Lung (tissue), 12 donors: ENCODE measurements around the gene NCBP1. TPM values are rescaled to one million over a fixed set of nuclear protein-coding genes. Genes with fewer than 3 reads are reported as not detected.

Experiments used
- ATAC-seq: fragments of 200-7000 bp; cut with Tn5 transposase; one replicate; pipeline ENCODE4 v1.9.1; 2020; ENCODE audit warnings: moderate number of reproducible peaks; ENCODE audit not compliant: insufficient read depth, low FRiP score
- DNase-seq, 3 donors: peaks; one replicate each; pipeline ENCODE4 v3.0.0-alpha.2; 2013 to 2017
- H3K27ac ChIP-seq, 2 donors: one replicate each; pipeline ENCODE4 v1.5.1; 2013; ENCODE audit warnings: mild to moderate bottlenecking in 2 of 2, moderate library complexity in 2 of 2, control low read depth in 1 of 2, inconsistent platforms in 1 of 2, low read depth in 1 of 2, low read length in 1 of 2
- H3K27me3 ChIP-seq, 3 donors: one replicate each; pipeline ENCODE4 v1.5.1; 2013; ENCODE audit warnings: low read length in 2 of 3; ENCODE audit not compliant: control insufficient read depth in 3 of 3, insufficient read depth in 3 of 3
- H3K36me3 ChIP-seq, 4 donors: one replicate each; pipeline ENCODE4 v1.5.1; 2013; ENCODE audit warnings: low read length in 4 of 4, mild to moderate bottlenecking in 1 of 4, moderate library complexity in 1 of 4; ENCODE audit not compliant: control insufficient read depth in 4 of 4, insufficient read depth in 4 of 4
- H3K4me1 ChIP-seq, 5 donors: one replicate each; pipeline ENCODE4 v1.5.1; 2013; ENCODE audit warnings: low read length in 5 of 5, mild to moderate bottlenecking in 2 of 5, moderate library complexity in 1 of 5; ENCODE audit not compliant: control insufficient read depth in 5 of 5, insufficient read depth in 5 of 5
- H3K4me3 ChIP-seq: one replicate; pipeline ENCODE4 v1.5.1; 2013; ENCODE audit warnings: mild to moderate bottlenecking, control low read depth, moderate library complexity
- H3K9ac ChIP-seq, 2 donors: one replicate each; pipeline ENCODE4 v1.5.1; 2013; ENCODE audit warnings: low read length in 2 of 2, control low read depth in 1 of 2; ENCODE audit not compliant: insufficient read depth in 1 of 2
- H3K9me3 ChIP-seq, 4 donors: one replicate each; pipeline ENCODE4 v1.5.1; 2013; ENCODE audit warnings: low read length in 3 of 4, mild to moderate bottlenecking in 1 of 4, moderate library complexity in 1 of 4; ENCODE audit not compliant: control insufficient read depth in 4 of 4, insufficient read depth in 3 of 4
- WGBS, 2 donors: extraction: QIAGEN DNeasy Blood & Tissue Kit; methylation state at CpG; one replicate each; pipeline ENCODE4 v1.1.7; 2013; 5-methylcytosine and 5-hydroxymethylcytosine counted together
- polyA plus RNA-seq, 2 donors: library from polyadenylated mRNA; stranded (reverse); fragments of 200-250 nt; gene quantifications; one replicate each; pipeline ENCODE4 v1.2.1, GENCODE V29; 2013
- total RNA-seq, 2 donors: library from RNA; depleted of rRNA in 1 of 2; stranded (reverse); fragments of >200 nt in 1 of 2; gene quantifications; one replicate each; pipeline ENCODE4 v1.2.1, GENCODE V29; 2014 to 2021
- TF ChIP-seq, protein P1 (sequence below): IDR thresholded peaks from 2 replicates; pipeline ENCODE4 v1.5.1; 2012; ENCODE audit warnings: mild to moderate bottlenecking; ENCODE audit errors: control extremely low read depth, extremely low read depth
- donor health status: control.
- donor health status: control.
- donor health status: Bipolar disorder and iron deficiency.
- donor health status: healthy.
- donor health status: DM: yes; HTN: yes; CAD: no.

Gene NCBP1
- total and polyA plus RNA-seq, 4 donors: 6.5 to 30.0 (median 18.1) TPM

DNA sequence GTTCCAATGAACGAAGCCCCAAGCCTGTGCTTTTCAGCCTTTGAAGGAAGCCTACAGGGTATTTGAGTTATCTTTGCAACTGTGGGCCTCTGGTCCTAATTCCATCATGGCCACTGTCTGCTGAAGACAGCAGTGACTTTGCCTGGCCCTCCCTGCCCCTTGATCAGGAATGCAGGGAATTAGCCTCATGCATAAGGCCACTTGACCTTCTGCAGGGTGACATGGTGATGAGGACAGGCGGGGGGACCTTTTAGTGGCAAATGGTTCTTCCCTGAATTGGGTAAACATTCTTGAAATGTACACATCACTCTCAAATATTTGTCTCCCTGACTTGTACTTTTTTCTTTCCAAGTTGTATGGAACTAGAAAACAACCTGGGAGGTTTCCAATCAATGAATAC is 88.7 kb downstream of the NCBP1 start:
- Histone ChIP-seq H3K9me3 (peaks cover 0 to 6% (median 2%) of the 10 kb centered on the region in 4 donors), H3K9ac (no peak overlapping the region), H3K27ac (no peak overlapping the region), H3K27me3 (peaks cover 0 to 6% (median 3%) of the 10 kb centered on the region in 3 donors), H3K4me3 (no peak overlapping the region), H3K4me1 (no peaks in the 10 kb centered on the region), H3K36me3 (no peaks in the 10 kb centered on the region)
- ATAC-seq (no peak), DNase-seq (no peak)
- 41 to 89% methylated on average over 2 of the region's 2 CpGs for WGBS, 2 donors
- TF ChIP-seq, protein P1, sequence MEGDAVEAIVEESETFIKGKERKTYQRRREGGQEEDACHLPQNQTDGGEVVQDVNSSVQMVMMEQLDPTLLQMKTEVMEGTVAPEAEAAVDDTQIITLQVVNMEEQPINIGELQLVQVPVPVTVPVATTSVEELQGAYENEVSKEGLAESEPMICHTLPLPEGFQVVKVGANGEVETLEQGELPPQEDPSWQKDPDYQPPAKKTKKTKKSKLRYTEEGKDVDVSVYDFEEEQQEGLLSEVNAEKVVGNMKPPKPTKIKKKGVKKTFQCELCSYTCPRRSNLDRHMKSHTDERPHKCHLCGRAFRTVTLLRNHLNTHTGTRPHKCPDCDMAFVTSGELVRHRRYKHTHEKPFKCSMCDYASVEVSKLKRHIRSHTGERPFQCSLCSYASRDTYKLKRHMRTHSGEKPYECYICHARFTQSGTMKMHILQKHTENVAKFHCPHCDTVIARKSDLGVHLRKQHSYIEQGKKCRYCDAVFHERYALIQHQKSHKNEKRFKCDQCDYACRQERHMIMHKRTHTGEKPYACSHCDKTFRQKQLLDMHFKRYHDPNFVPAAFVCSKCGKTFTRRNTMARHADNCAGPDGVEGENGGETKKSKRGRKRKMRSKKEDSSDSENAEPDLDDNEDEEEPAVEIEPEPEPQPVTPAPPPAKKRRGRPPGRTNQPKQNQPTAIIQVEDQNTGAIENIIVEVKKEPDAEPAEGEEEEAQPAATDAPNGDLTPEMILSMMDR: no peak

Other genes with a start within 250 kb of the NCBP1 start
- 10 to 100 TPM; 12.4 to 13.3 TPM for gene TDRD7, start 221.7 kb upstream of the NCBP1 start, total RNA-seq
- 10 to 100 TPM in 1 of 2 donors, 1 to 10 TPM in 1; 6.8 to 10.9 TPM for gene TDRD7, start 221.7 kb upstream of the NCBP1 start, polyA plus RNA-seq
- 1 to 10 TPM; 2.4 to 7.8 TPM for gene TMOD1, start 132.2 kb upstream of the NCBP1 start, total RNA-seq
- gene TMOD1, start 132.2 kb upstream of the NCBP1 start, polyA plus RNA-seq: 1 to 10 TPM; 2.7 to 7.9 TPM
- gene TSTD2, start 453 bp upstream of the NCBP1 start, total RNA-seq: 10 to 100 TPM; 17.1 to 26.6 TPM
- 10 to 100 TPM in 1 of 2 donors, 1 to 10 TPM in 1; 9.4 to 11.1 TPM for gene TSTD2, start 453 bp upstream of the NCBP1 start, polyA plus RNA-seq
- gene XPA, start 63.5 kb downstream of the NCBP1 start, total RNA-seq: 10 to 100 TPM; 10.2 to 23.0 TPM
- gene XPA, start 63.5 kb downstream of the NCBP1 start, polyA plus RNA-seq: 10 to 100 TPM in 1 of 2 donors, 1 to 10 TPM in 1; 9.2 to 10.8 TPM
- gene FOXE1, start 219.4 kb downstream of the NCBP1 start, total RNA-seq: under 1 TPM in 1 of 2 donors, not detected in 1; 0.06 TPM
- under 1 TPM; 0.08 to 0.14 TPM for gene FOXE1, start 219.4 kb downstream of the NCBP1 start, polyA plus RNA-seq